ENCODE data around the gene TMC2. TPM values are rescaled to one million over a fixed set of nuclear protein-coding genes. Genes with fewer than 3 reads are reported as not detected.

Gene TMC2
- total RNA-seq, 1 experiment from 2014 or later, result not detected

DNA sequence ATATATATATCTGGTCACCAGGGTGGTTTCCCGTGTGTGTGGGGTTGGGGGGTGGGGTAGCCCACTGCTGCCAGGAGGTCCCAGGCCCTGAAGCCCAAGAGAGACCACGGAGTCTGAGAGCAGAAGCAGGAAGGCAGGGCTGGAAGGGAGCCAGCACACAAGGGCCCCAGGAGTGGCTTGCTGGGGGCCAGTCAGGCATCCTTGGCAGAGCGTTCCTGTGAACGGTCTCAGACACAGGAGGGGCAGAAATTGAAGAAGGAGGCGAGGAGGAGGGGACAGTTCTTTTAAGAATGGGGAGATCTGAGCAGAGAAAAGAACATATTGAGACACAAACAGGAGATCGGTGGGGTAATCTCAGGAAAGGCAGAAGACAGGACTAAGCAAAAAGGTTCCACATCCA is 154.3 kb downstream of the TMC2 start:
- Mint-ChIP-seq H3K27me3 (ENCODE audit: low read depth) (peaks cover 88% of the 10 kb centered on the region), H3K4me3 (peak overlapping the region; percentile 85), H3K36me3 (peaks cover 5% of the 10 kb centered on the region), H3K4me1 (peaks cover 31% of the 10 kb centered on the region), H3K9me3 (no peaks in the 10 kb centered on the region), H3K27ac (no peak overlapping the region)
- ChIA-PET CTCF (no interaction called here), POLR2A (no interaction called here)
- DNase-seq (ENCODE audit: low spot score) (no peak), ATAC-seq (no peak)
- TF ChIP-seq, protein P1, sequence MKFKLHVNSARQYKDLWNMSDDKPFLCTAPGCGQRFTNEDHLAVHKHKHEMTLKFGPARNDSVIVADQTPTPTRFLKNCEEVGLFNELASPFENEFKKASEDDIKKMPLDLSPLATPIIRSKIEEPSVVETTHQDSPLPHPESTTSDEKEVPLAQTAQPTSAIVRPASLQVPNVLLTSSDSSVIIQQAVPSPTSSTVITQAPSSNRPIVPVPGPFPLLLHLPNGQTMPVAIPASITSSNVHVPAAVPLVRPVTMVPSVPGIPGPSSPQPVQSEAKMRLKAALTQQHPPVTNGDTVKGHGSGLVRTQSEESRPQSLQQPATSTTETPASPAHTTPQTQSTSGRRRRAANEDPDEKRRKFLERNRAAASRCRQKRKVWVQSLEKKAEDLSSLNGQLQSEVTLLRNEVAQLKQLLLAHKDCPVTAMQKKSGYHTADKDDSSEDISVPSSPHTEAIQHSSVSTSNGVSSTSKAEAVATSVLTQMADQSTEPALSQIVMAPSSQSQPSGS (CRISPR knock-in tag; IDR thresholded peaks at IDR 0.05; ENCODE audit: borderline replicate concordance, low read depth), result no peak
- TF ChIP-seq ELF4 (CRISPR knock-in tag; IDR thresholded peaks at IDR 0.05; ENCODE audit: low read depth) (no peak), ZNF138 (CRISPR knock-in tag; conservative IDR thresholded peaks at IDR 0.05) (no peak), RELA (CRISPR knock-in tag; IDR thresholded peaks at IDR 0.05; ENCODE audit: borderline replicate concordance) (no peak), ZNF121 (CRISPR knock-in tag; IDR thresholded peaks at IDR 0.05) (no peak)
- TF ChIP-seq, protein P2, sequence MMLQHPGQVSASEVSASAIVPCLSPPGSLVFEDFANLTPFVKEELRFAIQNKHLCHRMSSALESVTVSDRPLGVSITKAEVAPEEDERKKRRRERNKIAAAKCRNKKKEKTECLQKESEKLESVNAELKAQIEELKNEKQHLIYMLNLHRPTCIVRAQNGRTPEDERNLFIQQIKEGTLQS (CRISPR knock-in tag; conservative IDR thresholded peaks at IDR 0.05), result no peak
- TF ChIP-seq, protein P3, sequence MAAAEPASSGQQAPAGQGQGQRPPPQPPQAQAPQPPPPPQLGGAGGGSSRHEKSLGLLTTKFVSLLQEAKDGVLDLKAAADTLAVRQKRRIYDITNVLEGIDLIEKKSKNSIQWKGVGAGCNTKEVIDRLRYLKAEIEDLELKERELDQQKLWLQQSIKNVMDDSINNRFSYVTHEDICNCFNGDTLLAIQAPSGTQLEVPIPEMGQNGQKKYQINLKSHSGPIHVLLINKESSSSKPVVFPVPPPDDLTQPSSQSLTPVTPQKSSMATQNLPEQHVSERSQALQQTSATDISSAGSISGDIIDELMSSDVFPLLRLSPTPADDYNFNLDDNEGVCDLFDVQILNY (CRISPR knock-in tag; IDR thresholded peaks at IDR 0.05), result no peak

DNA sequence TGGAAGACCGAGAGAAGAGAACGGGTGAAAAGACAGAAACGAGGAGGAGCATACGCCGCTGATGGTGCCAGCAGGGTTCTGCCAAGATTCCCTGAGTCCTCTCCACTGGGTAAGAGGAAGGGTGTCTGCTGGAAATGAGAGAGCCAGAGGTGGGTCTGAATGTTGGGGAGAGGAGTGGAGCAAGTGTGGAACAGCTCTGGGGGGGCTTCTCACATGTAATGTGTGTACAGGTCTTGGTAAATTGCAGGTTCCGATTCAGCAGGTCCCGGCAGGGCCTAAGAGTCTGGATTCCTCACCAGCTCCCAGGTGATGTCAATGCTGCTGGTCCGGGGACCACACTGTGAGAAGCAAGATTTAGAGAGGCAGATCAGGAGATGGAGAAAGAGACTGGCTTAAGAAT is 154.8 kb downstream of the TMC2 start:
- no peak for ATAC-seq
- Mint-ChIP-seq H3K4me3 (peak overlapping the region; percentile 85), H3K4me1 (peaks cover 32% of the 10 kb centered on the region), H3K9me3 (no peaks in the 10 kb centered on the region), H3K27ac (no peak overlapping the region), H3K36me3 (peaks cover 5% of the 10 kb centered on the region), H3K27me3 (ENCODE audit: low read depth) (peaks cover 88% of the 10 kb centered on the region)
- ChIA-PET POLR2A (no interaction called here), CTCF (no interaction called here)
- DNase-seq (ENCODE audit: low spot score), result no peak
- TF ChIP-seq, protein P4, sequence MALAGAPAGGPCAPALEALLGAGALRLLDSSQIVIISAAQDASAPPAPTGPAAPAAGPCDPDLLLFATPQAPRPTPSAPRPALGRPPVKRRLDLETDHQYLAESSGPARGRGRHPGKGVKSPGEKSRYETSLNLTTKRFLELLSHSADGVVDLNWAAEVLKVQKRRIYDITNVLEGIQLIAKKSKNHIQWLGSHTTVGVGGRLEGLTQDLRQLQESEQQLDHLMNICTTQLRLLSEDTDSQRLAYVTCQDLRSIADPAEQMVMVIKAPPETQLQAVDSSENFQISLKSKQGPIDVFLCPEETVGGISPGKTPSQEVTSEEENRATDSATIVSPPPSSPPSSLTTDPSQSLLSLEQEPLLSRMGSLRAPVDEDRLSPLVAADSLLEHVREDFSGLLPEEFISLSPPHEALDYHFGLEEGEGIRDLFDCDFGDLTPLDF (CRISPR knock-in tag; IDR thresholded peaks at IDR 0.05), result no peak
- TF ChIP-seq, protein P5, sequence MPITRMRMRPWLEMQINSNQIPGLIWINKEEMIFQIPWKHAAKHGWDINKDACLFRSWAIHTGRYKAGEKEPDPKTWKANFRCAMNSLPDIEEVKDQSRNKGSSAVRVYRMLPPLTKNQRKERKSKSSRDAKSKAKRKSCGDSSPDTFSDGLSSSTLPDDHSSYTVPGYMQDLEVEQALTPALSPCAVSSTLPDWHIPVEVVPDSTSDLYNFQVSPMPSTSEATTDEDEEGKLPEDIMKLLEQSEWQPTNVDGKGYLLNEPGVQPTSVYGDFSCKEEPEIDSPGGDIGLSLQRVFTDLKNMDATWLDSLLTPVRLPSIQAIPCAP (CRISPR knock-in tag; IDR thresholded peaks at IDR 0.05), result no peak
- no peak for TF ChIP-seq ZNF423 (CRISPR knock-in tag; IDR thresholded peaks at IDR 0.05)
- TF ChIP-seq ETV6 (CRISPR knock-in tag; IDR thresholded peaks at IDR 0.05), result no peak
- TF ChIP-seq, protein P6, sequence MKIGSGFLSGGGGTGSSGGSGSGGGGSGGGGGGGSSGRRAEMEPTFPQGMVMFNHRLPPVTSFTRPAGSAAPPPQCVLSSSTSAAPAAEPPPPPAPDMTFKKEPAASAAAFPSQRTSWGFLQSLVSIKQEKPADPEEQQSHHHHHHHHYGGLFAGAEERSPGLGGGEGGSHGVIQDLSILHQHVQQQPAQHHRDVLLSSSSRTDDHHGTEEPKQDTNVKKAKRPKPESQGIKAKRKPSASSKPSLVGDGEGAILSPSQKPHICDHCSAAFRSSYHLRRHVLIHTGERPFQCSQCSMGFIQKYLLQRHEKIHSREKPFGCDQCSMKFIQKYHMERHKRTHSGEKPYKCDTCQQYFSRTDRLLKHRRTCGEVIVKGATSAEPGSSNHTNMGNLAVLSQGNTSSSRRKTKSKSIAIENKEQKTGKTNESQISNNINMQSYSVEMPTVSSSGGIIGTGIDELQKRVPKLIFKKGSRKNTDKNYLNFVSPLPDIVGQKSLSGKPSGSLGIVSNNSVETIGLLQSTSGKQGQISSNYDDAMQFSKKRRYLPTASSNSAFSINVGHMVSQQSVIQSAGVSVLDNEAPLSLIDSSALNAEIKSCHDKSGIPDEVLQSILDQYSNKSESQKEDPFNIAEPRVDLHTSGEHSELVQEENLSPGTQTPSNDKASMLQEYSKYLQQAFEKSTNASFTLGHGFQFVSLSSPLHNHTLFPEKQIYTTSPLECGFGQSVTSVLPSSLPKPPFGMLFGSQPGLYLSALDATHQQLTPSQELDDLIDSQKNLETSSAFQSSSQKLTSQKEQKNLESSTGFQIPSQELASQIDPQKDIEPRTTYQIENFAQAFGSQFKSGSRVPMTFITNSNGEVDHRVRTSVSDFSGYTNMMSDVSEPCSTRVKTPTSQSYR (CRISPR knock-in tag; IDR thresholded peaks at IDR 0.05), result no peak
- TF ChIP-seq, protein P7, sequence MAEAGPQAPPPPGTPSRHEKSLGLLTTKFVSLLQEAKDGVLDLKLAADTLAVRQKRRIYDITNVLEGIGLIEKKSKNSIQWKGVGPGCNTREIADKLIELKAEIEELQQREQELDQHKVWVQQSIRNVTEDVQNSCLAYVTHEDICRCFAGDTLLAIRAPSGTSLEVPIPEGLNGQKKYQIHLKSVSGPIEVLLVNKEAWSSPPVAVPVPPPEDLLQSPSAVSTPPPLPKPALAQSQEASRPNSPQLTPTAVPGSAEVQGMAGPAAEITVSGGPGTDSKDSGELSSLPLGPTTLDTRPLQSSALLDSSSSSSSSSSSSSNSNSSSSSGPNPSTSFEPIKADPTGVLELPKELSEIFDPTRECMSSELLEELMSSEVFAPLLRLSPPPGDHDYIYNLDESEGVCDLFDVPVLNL (CRISPR knock-in tag; IDR thresholded peaks at IDR 0.05; ENCODE audit: borderline replicate concordance, low read depth), result no peak
- TF ChIP-seq, protein P8, sequence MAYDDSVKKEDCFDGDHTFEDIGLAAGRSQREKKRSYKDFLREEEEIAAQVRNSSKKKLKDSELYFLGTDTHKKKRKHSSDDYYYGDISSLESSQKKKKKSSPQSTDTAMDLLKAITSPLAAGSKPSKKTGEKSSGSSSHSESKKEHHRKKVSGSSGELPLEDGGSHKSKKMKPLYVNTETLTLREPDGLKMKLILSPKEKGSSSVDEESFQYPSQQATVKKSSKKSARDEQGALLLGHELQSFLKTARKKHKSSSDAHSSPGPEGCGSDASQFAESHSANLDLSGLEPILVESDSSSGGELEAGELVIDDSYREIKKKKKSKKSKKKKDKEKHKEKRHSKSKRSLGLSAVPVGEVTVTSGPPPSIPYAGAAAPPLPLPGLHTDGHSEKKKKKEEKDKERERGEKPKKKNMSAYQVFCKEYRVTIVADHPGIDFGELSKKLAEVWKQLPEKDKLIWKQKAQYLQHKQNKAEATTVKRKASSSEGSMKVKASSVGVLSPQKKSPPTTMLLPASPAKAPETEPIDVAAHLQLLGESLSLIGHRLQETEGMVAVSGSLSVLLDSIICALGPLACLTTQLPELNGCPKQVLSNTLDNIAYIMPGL (CRISPR knock-in tag; IDR thresholded peaks at IDR 0.05), result no peak
- no peak for TF ChIP-seq GABPB1 (CRISPR knock-in tag; IDR thresholded peaks at IDR 0.05)
- no peak for TF ChIP-seq ELF4 (CRISPR knock-in tag; IDR thresholded peaks at IDR 0.05; ENCODE audit: low read depth)
- no peak for TF ChIP-seq EMX1 (CRISPR knock-in tag; IDR thresholded peaks at IDR 0.05)
- TF ChIP-seq NFE2L1 (CRISPR knock-in tag; IDR thresholded peaks at IDR 0.05), result no peak
- TF ChIP-seq, protein P9, sequence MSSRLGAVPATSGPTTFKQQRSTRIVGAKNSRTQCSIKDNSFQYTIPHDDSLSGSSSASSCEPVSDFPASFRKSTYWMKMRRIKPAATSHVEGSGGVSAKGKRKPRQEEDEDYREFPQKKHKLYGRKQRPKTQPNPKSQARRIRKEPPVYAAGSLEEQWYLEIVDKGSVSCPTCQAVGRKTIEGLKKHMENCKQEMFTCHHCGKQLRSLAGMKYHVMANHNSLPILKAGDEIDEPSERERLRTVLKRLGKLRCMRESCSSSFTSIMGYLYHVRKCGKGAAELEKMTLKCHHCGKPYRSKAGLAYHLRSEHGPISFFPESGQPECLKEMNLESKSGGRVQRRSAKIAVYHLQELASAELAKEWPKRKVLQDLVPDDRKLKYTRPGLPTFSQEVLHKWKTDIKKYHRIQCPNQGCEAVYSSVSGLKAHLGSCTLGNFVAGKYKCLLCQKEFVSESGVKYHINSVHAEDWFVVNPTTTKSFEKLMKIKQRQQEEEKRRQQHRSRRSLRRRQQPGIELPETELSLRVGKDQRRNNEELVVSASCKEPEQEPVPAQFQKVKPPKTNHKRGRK (CRISPR knock-in tag; IDR thresholded peaks at IDR 0.05; ENCODE audit: borderline replicate concordance), result no peak
- TF ChIP-seq GRHL2 (CRISPR knock-in tag; IDR thresholded peaks at IDR 0.05; ENCODE audit: insufficient replicate concordance, severe bottlenecking), result no peak
- TF ChIP-seq, protein P10, sequence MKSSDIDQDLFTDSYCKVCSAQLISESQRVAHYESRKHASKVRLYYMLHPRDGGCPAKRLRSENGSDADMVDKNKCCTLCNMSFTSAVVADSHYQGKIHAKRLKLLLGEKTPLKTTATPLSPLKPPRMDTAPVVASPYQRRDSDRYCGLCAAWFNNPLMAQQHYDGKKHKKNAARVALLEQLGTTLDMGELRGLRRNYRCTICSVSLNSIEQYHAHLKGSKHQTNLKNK (CRISPR knock-in tag; IDR thresholded peaks at IDR 0.05), result no peak
- no peak for TF ChIP-seq ZNF396 (CRISPR knock-in tag; IDR thresholded peaks at IDR 0.05; ENCODE audit: borderline replicate concordance)
- no peak for TF ChIP-seq PRRX2 (CRISPR knock-in tag; IDR thresholded peaks at IDR 0.05)

All from WTC11 (cell line).